GF-D8 (cell line): ENCODE data around the gene CSNK1G1.
"Not testable (repeated sequence)": the region's sequence is repeated elsewhere in the genome, so short reads cannot be mapped to it uniquely, and the experiment has no call there.

Source experiments
- DNase-seq: peaks from one replicate; lab custom pipeline; 2025; lab: John Stamatoyannopoulos, UW

Gene CSNK1G1

GRCh38 chr15:64133623-64134344 is 222.2 kb downstream of the CSNK1G1 start:
- DNase-seq = no peak

- DNase-seq = no peak
Measured at GRCh38 chr15:64132217-64132616, 223.8 kb downstream of the CSNK1G1 start.

DNA sequence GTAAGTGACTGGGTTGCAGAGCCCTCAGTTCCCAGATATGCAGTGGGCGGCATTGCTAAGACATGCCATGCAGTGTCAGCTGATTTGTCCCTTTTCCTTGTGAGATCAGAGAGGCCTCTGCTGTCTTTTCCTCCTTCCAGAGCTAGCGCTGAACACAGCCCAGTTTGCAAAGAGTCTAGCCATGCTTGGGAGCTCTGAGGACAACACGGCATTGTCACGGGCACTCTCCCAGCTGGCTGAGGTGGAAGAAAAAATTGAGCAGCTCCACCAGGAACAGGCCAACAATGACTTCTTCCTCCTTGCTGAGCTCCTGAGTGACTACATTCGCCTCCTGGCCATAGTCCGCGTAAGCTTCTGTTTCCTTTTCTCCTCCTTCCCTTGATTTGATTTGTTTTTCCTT is 224.4 kb downstream of the CSNK1G1 start:
- no peak for DNase-seq

GRCh38 chr15:64130159-64130558 is 225.8 kb downstream of the CSNK1G1 start:
- no peak for DNase-seq

DNA sequence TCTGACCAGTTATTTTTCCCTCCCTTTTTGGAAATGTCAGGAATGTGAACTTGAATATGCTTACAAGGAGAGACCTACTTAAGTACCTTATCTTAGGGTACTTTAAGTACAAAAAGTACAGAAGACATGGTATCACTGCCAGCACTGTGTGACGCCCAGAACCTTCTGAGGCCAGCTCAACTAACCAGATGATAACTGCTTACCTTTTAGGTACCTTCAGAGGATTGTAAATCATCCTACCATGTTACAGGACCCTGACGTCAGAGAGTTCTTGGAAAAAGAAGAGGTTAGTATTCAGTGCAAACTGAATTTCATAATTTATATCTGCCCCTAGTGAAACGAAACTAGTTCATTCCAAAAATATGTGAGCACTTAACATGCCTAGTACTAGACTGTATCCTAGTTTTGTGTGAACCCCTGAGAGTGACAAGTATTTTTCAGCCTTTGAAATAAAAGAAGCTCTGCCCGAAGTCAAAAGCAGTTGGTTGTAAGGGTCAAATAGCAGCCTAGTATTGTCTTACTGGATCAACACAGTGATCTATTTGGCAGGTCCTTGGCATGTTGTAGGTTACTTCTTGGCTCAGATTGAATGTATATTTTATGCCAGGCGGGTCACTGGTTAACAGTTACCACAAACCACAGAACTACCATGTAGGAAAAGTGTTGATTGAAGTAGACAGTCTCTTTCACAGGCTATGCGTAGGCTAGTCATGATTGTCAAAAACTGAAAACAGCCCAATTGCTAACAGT is 228.3 kb downstream of the CSNK1G1 start:
- no peak for DNase-seq

DNA sequence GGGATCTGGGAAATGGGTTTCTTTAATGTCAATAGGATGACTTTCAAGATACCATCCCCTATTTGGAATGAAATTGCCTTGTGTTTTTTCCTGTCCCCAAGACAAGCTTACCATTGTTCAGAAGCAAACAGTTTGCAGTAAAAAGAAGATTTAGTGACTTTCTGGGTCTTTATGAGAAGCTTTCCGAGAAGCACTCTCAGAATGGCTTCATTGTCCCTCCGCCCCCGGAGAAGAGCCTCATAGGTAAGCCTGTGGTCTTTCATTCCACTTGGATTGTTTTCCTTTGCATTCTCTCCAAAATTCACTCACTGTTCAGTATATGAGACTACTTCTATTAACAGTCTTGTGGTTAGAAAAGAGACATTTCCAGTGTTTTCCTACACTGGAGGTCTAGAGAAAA is 230.0 kb downstream of the CSNK1G1 start:
- no peak for DNase-seq

- DNase-seq = no peak
Measured at GRCh38 chr15:64122936-64123351, 233.0 kb downstream of the CSNK1G1 start.

- DNase-seq = no peak
Measured at GRCh38 chr15:64122444-64122843, 233.5 kb downstream of the CSNK1G1 start.

- DNase-seq = no peak
Measured at GRCh38 chr15:64121614-64122013, 234.4 kb downstream of the CSNK1G1 start.

DNA sequence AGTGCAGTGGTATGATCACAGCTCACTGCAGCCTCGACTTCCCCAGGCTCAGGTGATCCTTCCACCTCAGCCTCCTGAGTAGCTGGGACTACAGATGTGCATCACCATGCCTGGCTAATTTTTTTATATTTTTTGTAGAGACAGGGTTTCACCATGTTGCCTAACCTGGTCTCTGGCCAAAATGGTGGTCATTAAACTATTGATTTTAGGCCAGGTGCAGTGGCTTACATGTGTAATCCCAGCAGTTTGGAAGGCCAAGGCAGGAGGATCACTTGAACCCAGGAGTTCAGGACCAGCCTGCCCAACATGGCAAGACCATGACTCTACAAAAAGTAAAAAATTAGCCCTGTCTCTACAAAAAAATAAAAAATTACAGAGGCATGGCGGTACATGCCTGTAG is 235.7 kb downstream of the CSNK1G1 start:
- not testable (repeated sequence) for DNase-seq

DNA sequence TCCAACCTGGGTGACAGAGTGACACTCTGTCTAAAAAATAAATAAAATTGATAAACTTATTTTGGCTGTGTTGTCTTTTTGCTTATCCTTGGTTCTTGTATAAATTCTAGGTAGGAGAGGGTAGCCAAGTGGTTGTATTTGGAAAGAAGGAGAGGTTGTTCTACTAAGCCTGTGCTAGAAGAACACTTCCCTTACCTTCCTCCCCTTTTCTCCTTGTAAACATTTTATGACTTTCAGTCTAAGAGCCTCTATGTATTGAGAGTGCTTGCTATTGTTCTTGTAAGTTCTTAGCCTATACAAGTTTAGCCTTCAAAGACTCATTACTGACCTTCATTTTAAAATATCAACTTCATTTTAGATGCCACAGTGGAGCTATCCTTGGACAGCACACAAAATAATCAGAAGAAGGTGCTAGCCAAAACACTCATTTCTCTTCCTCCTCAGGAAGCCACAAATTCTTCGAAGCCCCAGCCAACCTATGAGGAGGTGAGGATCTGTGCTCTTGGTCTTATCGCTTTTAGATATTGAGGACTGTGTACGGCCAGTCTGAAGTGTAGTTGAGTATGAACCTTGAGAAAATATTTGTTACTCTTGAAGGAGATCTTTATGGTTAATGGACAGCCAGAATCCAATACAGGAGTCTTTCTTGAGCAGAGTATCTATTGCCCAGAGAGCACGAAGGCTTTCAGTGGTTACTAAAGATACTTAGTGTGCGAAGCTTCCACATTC is 238.1 kb downstream of the CSNK1G1 start:
- DNase-seq = no peak
